Measurements from ENCODE around the gene BBS4.
"Not testable (repeated sequence)": the region's sequence is repeated elsewhere in the genome, so short reads cannot be mapped to it uniquely, and the experiment has no call there.

BBS4 gene, protein sequence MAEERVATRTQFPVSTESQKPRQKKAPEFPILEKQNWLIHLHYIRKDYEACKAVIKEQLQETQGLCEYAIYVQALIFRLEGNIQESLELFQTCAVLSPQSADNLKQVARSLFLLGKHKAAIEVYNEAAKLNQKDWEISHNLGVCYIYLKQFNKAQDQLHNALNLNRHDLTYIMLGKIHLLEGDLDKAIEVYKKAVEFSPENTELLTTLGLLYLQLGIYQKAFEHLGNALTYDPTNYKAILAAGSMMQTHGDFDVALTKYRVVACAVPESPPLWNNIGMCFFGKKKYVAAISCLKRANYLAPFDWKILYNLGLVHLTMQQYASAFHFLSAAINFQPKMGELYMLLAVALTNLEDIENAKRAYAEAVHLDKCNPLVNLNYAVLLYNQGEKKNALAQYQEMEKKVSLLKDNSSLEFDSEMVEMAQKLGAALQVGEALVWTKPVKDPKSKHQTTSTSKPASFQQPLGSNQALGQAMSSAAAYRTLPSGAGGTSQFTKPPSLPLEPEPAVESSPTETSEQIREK

DNA sequence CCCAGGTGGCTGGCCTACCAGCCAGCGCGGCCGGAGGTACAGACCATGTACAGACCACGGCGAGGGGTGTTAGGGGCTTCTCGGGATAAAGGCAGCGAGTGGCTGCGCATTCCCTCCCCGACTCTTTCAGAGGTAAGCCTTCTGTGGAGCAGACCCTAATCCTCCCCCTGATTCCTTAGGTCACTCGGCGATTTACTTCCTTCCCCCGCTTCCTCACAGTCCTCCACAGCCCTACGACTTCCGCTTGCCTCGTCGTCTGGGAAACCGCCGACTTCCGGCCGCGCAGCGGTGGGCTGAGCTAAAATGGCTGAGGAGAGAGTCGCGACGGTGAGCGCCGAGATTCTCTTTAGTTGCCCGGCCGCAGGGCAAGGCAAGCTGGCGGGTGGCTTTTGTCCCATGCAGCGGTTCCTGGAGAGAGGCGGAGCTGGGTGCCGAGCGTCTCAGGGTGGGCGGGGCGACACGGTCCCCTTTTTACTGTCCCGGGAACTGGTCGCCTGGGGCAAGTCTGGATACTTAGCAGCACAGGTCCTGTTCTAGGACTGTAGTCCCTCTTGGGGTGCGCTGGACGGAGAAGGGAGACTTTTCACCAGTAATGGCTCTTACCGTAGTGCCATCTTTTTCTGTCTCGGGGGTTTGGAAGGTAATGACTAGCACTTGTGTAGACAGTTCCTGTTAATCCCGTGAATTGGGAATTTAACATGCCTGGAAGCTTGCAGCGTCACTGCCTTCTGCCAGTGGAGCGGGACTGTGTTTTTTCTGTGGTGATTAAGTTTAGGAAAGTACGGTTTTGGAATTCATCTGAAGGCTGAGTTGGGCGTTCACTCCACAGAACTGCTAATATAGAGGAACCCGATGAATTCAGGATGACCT is at the start of gene BBS4, which contains the start of gene HIGD2B:
Gene BBS4 (plus strand): TSS at position 283 of the 870 bp plus-strand sequence. CDS start 21 bp downstream, at position 304.
Gene HIGD2B (minus strand): TSS at position 258 of the 870 bp plus-strand sequence. CDS start 9,808 bp downstream, outside the sequence.
- no peak for FAIRE-seq

DNA sequence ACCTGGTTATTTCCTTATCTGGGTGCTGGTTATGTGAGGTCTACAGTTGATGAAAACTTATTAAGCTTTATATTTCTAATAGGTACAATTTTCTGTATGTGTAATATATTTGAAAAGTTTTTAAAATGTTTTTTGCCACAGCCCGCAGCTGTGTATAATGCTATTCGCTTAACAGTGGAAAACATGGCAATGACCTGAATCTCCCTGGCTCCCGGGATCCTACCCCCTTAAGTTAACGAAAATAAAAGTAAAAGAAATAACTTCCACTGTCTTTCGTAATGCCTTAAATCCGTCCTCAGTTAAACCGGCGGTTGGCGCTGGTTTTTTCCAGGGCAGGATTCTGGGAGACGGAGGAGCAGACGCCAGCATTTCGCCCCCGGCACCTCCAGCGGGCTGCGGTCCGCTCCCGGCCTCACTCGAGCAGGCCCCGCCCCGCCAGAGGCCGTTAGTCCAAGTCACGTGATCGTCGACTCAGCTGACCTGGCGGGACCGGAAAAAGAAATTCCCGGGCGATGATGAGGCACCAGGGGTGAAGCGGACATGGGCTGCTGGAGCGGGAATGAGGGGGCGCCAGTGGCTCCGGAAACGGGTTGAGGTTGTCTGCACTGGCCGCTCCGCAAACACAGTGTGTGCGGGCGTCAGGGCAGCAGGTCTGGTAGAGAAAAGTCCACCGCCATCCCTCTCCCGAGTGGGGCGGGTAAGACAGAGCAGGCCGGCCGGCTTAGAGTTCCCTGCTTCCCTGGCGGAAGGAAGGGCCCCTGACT is 49.3 kb upstream of the BBS4 start:
- not testable (repeated sequence) for FAIRE-seq

DNA sequence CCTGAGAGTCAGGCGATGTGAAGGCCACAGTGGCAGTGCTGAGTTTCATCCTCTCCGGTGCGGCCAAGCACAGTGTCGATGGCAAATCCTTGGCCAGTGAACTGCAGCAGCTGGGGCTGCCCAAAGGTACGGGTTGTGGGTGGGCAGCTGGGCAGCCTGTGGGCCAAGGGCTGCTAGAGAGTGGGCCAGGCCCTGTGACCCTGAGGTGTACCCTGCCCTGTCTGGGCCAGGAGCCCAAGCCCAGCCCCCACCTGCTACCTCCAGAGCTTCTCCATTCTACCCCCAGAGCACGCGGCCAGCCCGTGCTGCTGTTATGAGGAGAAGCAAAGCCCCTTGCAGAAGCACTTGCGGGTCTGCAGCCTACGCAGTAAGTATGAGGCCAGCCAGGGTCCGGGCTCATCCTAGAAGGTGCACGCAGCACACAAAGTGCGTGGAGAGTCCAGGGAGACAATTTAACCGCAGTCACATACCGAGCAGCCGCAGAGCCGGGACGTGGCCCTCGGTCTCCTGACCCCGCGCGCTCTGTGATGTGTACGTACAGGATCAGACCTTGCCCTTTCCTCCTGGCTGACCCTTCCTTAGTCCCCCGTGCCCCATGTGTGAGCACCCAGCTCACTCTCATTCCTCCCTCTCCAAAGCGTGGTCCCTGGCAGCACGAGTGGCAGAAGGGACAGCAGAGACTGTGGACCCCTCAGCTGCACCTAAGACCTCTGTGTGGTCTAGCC is 46.1 kb upstream of the BBS4 start:
- FAIRE-seq = not testable (repeated sequence)

DNA sequence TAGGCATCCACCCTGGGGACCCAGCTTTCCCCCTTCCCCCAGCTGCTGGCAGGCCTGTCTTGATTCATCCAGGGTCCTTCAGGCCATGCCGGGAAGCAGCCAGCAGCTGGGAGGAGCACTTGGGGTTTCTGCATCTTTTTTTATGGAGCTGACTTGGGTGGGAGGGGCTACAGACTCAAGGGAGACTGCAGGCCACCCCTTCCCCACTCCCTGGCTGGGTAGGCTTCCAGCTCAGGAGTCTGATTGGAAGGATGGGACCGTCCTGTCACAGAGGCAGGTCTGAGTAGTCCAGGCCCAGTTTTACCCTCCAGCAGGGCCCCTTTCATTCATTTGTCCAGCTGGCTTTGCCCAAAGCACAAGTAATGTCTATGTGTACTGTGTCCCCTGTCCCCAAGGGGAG is 43.7 kb upstream of the BBS4 start:
- not testable (repeated sequence) for FAIRE-seq

DNA sequence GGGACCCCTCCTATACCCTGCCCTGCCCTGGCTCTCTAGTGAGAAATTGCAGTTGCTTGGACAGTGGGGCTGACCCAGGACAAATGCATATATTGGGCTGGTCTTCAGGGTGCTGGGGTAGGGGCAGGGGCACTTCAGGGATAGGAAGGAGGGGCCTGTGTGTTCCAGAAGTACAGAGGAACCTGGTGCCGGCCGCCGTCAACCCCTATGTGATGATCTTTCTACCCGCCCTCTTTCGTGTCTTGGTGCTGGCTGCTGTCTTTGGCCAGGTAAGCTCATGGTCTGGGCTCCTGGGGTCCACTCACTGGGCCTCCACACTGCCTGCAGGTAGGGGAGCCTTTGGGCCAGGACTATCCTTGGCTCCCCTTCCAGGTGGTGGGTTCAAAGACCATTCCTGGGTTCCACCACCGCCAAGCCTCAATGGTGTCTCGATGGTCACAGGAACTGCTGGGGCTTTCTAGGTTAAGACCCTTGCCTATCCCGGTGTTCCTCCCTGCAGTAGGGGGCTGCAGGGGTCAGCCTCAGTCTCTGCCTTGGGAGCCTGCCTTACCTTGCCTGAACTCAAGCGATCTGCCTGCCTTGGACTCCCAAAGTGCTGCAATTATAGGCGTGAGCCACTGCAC is 37.3 kb upstream of the BBS4 start:
- FAIRE-seq = not testable (repeated sequence)

DNA sequence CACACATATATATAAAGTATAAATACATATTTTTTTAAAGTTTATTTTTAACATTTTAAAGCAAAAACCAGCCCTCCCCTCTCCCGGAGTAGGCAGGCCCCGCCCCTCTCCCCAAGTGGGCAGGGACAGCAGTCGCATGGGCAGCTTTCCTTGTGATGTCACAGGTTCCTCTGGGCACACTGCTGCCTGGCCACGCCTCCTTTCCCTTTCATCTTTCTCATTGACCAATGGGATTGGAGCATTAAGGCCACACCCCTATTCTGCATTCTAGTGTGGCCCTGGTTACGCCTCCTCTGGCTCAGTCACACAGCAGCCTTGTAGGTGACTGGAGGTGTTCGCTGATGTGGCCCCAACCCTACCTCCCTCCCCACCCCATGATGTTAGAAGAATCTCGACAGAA is 31.6 kb upstream of the BBS4 start, which contains the start of gene GOLGA6B:
Gene GOLGA6B (plus strand): TSS at position 301 of the 400 bp plus-strand sequence. CDS start 41 bp downstream, at position 342.
- FAIRE-seq = not testable (repeated sequence)

DNA sequence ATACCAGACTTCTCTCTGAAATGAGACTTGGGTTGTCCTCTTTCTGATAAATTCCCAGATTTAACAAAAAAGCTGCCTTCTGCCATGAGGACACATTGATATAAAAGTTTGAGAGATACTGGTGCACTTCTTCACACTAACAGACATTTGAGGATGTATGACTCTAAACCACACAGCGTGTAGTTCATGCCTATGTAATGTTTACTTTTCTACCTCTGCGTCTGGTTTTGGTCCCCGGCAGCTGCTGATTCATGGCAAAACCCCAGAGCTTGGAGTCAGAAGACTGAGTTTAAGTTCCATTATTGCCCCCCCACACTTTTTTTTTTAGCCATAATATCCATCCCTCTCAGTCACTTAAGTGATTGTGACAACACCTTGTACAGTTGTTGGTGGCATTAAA is 30.0 kb upstream of the BBS4 start:
- not testable (repeated sequence) for FAIRE-seq

DNA sequence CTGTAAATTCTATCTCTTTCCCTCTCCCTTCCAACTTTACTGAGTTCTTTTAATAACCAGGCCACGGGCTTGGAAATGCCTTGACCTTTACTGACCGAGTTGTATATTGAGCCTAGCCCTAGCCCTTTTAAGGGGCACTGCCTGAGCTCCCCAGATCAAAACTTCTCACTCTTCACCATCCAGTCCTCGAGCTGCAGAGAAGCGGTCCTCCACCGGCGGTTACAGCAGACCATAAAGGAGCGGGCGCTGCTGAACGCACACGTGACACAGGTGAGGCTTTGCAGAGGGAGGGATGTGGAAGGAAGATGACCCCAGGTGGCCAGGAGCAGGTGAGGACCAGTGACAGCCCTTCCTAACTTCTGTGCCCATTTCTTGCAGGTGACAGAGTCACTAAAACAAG is 24.9 kb upstream of the BBS4 start:
- FAIRE-seq = not testable (repeated sequence)

DNA sequence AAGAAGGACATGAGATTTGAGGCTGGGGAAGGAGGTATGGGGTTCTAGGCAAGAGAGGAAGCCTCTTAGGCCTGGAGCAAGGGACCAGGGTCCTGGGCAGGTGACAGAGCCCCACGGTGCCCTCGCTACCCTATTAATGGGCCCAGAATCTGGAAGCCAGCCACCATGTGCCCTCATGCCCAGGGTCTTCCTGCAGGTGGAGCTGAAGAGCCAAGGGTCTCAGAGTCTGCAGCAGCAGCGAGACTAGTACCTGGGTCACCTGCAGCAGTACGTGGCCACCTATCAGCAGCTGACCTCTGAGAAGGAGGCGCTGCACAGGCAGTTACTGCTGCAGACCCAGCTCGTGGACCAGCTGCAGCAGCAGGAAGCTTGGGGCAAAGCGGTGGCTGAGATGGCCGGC is 22.1 kb upstream of the BBS4 start:
- not testable (repeated sequence) for FAIRE-seq

DNA sequence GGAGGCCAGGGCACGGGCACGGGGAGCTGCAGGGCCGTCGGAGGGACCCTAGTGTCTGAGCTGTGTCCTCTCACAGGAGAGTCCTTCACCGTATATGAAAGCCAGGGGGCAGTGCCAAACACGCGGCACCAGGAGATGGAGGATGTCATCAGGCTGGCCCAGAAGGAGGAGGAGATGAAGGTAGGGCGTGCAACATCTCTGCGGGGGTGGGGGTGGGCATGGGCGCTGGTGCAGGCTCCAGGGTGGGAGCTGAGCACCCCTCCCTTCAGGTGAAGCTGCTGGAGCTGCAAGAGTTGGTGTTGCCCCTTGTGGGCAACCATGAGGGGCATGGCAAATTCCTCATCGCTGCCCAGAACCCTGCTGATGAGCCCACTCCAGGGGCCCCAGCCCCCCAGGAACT is 20.3 kb upstream of the BBS4 start:
- not testable (repeated sequence) for FAIRE-seq

DNA sequence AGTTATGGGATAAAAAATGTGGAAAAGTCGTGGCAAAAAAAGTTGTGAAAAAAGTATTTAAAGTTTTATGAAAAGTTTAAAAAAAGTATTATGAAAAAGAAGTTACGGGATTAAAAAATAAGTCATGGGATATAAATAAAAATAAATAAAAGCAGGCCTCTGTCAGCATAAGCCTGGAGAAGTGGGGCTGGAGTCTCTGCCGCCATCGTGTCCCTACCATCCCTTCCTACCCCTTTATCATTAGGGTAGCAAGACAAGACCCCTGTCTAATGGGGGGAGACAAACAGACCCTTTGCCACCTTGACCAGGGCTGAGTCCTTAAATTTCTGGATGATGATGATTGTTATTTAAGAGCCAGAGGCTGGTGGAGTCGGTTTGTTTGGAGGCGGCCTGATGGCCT is 16.2 kb upstream of the BBS4 start:
- not testable (repeated sequence) for FAIRE-seq

DNA sequence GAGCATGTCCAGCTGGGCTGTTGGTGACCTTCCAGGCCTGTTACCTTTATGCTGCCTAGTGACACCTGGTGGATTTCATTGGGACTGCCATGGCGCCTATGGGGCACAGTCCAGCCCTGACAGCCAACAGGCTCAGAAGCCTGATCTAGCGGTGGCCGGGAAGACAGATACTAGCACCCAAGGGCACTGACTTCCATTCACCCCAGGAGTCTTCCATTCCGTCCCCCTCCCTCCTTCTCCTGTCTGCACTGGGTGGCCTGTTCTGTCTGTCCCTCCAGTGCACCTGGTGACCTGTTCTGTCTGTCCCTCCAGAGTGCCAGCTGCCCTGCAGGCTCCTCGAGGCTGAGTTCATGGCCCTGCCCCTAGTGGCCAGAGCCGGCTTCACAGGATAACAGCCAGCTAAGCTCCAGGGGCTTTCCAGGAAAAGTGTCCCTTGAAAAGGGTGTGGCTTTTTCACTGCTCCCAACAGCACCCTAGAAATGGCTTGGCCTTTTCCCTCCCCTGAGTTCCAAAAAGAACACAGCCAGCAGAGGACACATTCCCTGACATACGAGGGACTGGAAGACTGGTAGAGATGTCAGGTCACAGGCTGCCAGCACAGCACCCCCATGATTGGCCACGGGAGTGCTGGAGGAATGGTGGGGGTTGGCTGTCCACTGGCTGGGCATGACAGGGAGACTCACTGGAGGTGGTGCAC is 15.2 kb upstream of the BBS4 start:
- FAIRE-seq = not testable (repeated sequence)

DNA sequence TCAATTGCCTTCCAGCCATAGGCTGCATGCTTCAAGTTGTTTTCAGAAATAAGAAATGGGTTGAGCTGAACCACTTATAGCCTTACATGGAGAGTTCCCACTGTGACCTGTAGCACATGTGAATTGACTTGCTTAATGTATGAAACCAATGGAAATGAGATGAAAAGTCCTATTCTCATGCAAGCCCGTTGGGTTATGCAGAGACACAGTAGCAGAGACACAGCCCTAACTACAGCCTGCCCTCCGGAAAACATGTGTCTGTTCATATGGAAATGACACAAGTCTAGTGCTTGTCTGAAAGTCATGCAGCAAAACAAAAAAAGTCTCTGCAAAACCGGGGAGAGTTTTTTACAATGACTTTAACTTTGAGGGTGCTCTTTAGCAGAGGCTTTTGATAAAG is 14.5 kb upstream of the BBS4 start:
- FAIRE-seq = no peak

DNA sequence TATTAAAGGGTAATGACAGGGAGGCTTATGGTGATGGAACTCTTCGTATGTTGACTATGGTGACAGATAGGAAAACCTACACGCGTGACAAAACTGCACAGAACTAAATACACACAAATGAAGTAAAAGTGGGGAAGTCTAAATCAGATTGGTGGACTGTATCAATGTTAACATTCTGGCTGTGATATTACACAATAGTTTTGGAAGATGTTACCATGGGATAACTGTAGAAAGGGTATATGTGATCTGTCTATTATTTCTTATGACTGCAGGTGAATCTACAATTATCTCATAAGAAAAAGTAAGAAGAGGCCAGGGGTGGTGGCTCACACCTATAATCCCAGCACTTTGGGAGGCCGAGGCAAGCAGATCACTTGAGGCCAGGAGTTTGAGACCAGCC is 9.2 kb upstream of the BBS4 start:
- no peak for FAIRE-seq

DNA sequence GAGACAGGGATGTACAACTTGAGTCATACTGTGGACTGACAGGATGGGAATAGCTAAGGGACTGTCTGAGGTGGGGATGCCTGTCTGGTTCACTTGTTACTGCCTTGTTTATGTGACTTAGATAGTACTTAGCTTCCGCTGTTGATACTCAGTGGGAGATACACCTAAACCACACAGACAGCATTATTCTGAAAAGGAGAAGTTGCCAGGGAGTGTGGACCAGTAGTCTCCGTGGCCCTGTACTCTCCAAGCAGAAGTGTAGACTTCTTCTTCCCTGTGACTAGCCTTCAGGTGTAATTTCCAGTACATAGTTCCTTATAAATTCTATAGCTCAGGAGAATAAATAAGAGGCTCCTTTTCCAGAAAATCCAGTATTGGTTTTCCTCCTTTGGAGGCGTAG is 5.1 kb upstream of the BBS4 start:
- no peak for FAIRE-seq

DNA sequence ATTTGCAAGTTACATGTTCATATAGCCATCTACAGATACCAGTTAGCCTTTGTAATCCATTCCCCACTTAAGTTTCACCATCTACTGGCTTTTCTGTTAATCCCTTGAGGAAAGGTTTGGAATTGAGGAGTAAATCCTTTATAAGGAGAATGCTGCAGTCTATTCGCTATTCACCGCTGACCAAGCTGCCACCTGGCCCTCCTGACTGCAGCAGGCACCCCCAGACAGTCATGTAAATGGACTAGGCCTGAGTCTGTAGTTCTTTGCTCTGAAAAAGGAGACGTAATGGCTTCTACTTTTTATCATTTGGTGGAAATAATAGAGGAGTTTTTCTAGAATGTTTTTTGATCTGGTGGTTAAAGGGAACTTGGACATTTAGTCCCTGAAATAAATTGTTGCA is 3.2 kb upstream of the BBS4 start:
- FAIRE-seq = no peak

DNA sequence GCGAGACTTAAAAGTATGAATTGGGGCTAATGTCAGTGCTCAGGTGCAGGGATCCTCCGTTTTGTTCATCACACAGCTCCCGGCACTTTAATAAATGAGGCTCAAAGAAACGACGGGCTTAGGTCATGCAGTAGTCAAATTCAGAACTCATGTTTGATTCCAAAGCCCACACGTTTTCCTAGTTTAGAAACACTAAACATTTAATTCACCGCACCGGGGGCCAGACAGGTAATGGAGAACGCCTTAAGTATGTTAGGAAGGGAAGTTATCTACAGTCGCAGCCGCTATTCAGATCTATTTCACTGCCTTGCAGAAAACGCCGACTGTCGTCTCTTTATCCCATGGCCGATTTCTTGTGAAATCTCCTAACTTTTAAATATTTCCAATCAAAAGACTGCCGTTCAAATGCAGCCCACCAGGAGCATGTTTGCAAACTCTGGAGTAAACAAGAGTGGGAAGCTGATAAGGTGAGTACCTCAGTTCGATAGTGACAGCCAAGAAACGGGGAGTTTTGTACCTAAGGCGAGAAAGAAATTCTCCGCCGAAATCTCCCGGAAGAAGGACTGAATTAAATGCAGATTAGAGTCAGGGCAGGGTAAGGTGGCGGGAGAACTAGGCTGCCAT is 594 bp upstream of the BBS4 start:
- no peak for FAIRE-seq

DNA sequence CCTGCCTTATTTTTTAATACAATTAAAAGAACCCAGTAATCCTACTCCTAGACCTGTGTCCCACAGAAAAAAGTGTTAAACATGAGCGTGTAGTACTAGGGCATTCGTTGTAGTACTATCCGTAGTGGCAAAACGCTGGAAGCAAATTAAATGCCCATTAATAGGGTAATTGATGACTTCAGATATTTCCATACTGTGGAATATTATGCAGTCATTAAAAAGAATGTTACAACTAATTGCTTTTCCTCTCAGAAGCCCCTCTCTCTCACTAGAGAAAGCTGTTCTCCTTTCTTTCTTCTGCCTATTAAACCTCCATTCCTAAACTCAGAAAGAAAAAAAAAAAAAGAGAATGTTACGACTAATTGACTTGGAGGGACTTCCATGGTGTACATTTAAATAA is 2.7 kb downstream of the BBS4 start:
- FAIRE-seq = no peak

DNA sequence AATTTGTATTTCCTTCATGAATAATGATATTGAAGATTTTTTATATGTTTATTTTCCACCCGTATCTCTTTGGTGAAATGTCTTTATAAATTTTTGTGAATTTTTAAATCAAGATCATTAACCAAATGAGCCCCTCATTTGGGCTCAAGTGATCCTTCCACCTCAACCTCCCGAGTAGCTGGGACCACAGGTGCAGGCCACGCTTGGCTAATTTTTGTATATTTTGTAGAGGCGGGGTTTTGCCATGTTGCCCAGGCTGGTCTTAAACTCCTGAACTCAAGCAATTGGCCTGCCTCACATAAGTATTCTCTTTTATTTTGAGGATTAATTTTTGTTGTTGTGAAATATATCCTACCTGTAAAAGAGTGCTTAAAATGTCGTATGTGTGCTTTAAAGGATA is 4.9 kb downstream of the BBS4 start:
- FAIRE-seq = no peak

DNA sequence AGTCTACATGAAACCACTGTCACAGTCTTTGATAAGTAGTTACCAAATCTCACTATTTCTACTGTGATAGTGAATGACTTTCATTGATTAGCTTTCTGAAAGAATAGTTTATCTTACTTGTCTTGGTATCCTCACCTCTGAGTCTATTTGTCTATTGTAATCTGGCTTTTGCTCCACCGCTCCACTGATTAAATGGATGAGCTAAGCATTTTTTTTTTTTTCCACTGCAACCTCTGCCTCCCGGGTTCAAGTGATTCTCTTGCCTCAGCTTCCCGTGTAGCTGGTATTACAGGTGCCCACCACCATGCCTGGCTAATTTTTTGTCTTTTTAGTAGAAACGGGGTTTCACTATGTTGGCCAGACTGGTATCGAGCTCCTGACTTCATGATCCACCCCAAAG is 12.9 kb downstream of the BBS4 start:
- no peak for FAIRE-seq

Measured in endometrium (tissue), 2 donors.